Hindlimb muscle (tissue), 1 donor: ENCODE data around the gene CEP55. TPM values are rescaled to one million over a fixed set of nuclear protein-coding genes. Genes with fewer than 3 reads are reported as not detected.
"Not testable (repeated sequence)": the region's sequence is repeated elsewhere in the genome, so short reads cannot be mapped to it uniquely, and the experiment has no call there.

Experiments used
- DNase-seq: peaks from one replicate; pipeline ENCODE4 v3.0.0-alpha.2; 2013
- polyA plus RNA-seq: library from polyadenylated mRNA; unstranded; fragments of 120-200 nt; gene quantifications from one replicate; pipeline ENCODE4 v1.2.1, GENCODE V29; 2013; ENCODE audit not compliant: insufficient read length

Gene CEP55
- polyA plus RNA-seq, result 6.0 TPM

- DNase-seq, result peak; percentile 95
Observed at GRCh38 chr10:93496322-93497041, at the start of gene CEP55. CEP55 (plus strand) TSS chr10:93496612; CDS start chr10:93500052, 3,440 bp downstream.

- no peak for DNase-seq
Observed at GRCh38 chr10:93447019-93447418, 49.4 kb upstream of the CEP55 start.

- DNase-seq, result no peak
Observed at GRCh38 chr10:93447970-93448369, 48.4 kb upstream of the CEP55 start.

DNA sequence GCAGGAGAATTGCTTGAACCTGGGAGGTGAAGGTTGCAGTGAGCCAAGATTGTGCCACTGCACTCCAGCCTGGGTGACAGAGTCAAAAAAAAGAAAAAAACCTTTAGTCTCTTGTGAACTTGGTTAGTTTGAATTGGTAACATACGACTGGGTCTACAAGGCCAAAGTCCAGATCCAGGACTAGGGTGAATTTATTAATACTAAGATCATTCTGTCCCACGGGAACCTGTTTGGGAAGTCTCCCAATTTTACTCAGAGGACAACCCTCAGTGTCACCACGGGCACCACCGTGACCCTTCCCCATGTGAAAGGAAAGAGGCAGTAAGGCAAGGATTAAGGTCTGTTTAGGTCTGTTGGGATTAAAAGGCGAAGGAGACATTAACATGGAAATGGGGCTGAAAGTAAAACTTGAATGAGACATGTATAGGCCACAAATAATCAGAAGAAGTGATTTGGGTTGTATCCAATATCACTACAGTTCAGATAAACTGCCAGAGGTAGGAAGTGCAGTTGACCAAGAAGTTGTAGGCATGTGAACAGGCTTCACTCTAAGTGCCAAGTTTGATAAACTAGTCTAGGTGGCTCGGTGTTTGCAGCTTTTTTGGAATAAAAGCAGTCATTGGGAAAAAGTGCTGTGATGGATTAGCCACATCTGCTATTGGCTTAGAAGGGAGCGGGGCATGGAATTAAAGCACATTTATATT, 45.0 kb upstream of the CEP55 start:
- DNase-seq, result no peak

- DNase-seq, result no peak
Observed at GRCh38 chr10:93452143-93452542, 44.3 kb upstream of the CEP55 start.

GRCh38 chr10:93454146-93454545, 42.3 kb upstream of the CEP55 start:
- DNase-seq, result no peak

GRCh38 chr10:93454736-93455135, 41.7 kb upstream of the CEP55 start:
- DNase-seq, result no peak

GRCh38 chr10:93456480-93456879, 39.9 kb upstream of the CEP55 start:
- no peak for DNase-seq

GRCh38 chr10:93457511-93457910, 38.9 kb upstream of the CEP55 start:
- DNase-seq, result no peak

GRCh38 chr10:93458821-93459257, 37.6 kb upstream of the CEP55 start:
- DNase-seq, result peak; percentile 80

DNA sequence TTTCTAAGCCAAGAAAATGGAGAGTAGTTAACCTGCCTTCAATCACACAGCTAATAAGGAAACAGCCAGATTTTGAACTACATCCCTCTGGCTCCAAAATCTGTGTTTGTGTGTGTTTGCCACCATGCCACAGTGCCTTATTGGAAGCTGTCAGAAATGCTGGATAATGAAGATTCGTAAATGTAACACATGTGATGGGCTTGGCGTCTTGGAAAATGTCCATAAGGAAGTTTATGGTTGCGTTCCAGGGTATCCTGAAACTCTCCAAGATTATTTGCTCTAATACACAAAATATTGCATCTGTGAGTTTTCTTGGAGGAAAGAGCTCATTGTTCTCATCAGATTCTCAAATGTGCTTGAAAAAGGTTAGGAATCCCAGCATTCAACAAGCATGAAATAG, 36.9 kb upstream of the CEP55 start:
- DNase-seq, result no peak

DNA sequence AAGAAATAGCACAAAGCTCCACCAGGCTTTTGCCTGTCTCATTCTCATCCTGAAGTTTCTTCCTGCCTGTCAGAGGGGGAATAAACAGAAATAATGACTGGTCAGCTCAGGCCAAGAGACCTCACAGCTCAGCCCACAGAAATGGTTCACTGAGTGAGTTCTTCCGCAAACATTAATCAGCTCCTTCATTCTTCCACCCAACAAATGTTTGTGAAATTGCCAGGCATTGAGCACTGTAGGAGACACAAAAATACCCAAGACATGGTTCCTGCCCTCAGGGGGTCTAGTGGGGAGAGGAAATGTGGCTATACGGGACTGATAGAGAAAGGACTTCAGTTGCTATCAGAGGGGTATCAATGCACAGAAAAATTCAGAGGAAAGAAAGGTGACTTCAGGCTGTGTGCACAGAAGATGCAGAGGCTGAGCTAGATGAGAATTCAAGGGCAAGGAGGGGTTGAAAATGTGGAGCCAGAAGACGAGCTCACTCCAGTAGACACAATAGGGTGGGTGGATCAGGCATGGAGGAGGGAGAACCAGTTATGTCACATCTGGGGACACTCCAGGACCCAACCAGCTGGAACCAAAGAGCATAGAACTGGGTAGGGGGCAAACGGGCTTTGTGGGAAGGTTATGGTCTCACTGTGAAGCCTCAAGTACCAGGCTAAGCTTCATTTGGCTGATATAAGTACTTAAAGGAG, 35.2 kb upstream of the CEP55 start:
- no peak for DNase-seq

DNA sequence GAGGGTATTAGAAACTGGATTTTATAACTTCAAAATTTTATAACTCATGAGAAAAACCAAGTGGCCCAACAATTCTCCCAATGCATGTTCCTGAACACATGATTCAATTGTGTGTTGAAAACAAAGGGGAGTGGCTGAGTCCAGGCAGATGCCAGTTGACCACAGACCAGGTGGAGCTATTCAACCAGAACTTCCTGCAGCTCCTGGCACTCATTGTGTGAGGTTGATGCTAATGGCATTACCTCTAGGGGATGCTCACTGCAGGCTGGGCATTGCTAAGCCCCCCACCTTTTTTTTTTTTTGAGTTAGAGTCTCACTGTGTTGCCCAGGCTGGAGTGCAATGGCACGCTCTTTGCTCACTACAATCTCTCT, 34.6 kb upstream of the CEP55 start:
- DNase-seq, result no peak

- no peak for DNase-seq
Observed at GRCh38 chr10:93462371-93462770, 34.0 kb upstream of the CEP55 start.

GRCh38 chr10:93462881-93463280, 33.5 kb upstream of the CEP55 start:
- DNase-seq, result no peak

GRCh38 chr10:93463723-93464476, 32.5 kb upstream of the CEP55 start:
- DNase-seq, result peak; percentile 64

DNA sequence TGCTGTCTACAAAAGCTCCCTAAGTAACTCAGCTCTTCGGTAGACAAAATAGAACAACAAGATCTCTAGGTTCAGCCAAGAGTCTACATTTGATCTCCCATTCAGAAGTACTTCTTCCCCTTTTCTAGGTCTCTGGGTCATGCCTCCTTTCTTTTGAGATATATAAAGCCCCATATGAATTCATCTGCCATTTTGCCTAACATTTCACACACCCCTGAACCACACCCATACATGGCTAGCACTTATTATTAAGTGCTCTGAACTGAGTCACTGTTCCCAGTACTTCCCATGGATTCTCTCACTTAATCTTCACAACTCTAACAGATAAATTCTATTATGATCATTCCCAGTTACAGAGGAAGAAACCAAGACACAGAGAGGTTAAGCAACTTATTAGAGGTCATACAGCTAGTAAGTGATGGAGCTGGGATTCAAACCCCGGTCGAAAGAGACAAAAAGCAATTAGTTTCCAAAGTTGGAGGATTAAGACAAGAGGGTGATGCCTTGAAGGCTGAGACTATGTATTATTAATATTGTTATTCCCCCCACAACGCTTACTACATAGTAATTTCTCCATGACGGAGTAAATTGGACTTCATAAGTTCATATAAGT, 31.5 kb upstream of the CEP55 start:
- no peak for DNase-seq

DNA sequence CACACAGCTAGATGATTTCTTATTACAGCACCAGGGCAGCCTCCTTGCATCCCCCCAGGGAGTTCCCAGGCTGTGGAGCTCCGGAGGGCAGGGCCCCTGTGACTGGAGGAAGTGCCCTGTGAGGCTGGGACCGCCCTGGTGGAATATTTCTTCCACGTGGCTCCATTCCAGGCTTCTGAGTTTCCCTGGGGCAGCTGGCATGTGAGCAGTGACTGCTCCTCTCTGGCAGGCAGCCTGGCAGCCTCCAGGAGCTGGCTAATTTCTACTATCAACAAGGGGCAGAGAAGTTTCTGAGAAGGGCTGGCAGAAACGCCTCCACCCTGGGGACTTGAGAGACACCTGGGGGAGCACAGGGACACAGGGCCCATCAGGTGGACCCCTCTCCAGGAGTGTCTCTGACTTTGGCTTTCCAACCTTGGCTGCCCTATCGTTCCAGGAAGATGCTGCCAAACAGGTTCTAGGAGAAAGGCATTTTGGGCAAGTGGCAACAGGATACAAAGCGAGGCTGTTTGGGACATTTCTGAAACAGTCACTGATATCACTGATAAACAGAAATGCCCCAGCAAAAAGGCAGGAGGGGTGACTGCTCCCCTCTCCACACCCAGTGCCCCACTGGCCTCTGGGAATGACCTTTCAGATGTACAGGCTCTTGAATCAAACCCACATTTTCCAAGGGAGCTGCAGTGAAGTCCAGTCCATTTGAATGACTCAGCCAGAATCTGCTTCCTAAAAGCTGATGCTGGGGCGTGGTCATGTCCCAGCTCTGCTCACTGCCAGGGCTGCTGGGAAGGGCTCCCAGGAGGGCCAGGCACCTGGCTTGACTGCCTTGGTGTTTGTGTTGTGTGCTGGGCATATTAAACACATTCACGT, 30.4 kb upstream of the CEP55 start:
- DNase-seq, result peak; percentile 31

DNA sequence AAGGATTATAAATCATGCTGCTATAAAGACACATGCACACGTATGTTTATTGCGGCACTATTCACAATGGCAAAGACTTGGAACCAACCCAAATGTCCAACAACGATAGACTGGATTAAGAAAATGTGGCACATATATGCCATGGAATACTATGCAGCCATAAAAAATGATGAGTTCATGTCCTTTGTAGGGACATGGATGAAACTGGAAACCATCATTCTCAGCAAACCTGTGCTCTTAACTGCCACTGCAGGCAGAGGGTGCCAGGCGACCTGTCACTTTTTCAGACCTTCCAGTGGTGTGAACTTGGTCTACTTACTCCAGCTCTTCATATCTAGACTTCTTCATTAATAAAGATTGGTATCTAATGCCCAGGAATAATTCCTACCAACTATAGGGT, 28.8 kb upstream of the CEP55 start:
- DNase-seq, result not testable (repeated sequence)

DNA sequence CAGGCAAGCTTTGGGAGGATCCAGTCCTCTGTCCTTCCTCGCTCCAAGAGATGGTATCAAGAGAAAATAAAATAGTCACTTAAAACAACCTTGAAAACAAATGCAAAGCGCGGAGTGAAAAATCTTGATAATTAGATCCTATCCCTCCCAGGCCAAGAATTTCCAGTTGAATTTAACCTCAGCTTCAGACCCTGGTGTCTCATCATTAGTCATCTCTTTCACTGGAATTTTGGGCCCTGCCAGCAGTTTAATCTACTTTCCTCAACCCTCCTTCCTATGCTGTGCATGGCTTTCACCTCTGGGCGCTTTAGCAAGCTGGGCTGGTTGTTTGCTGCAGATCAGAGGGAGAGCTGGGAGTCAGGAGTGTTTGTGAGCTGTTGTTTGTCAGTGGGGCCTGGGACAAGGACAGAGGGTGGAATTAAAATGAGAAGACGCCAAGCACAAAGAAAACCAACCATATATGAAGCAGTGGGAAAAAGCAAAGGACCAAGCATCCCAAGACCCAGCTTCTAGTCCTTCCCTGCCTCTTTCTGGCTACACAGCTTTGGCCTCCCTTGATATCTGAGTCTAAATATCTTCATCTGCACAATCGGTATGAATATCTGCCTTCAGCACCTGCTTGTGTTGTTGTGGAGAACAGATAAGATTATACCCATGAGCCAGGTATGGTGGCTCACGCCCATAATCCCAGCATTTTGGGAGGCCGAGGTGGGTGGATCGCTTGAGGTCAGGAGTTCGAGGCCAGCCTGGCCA, 27.8 kb upstream of the CEP55 start:
- no peak for DNase-seq

DNA sequence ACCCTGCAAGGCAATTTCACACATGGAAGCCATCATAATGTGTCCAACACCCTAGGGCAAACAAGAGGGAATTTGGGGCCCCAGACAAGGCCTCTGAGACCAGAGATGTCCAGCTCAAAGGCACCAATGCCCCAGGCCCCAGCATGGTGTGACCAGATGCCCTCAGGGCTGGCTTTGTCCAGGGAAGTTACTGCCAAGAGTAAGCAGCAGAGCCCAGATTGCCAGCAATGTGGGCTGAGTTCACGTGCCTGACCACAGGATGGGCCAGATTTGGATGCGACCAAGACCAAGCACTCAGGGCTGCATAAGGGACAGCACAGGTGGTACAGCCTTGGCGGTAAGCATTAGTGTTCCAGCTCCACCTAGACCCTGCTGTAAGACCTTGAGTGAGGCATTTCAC, 27.0 kb upstream of the CEP55 start:
- no peak for DNase-seq
